Measurements from ENCODE around the gene TSPAN5.

Gene TSPAN5

GRCh38 chr4:98581126-98581525 lies 77.3 kb downstream of the TSPAN5 start:
- no peak for DNase-seq

DNA sequence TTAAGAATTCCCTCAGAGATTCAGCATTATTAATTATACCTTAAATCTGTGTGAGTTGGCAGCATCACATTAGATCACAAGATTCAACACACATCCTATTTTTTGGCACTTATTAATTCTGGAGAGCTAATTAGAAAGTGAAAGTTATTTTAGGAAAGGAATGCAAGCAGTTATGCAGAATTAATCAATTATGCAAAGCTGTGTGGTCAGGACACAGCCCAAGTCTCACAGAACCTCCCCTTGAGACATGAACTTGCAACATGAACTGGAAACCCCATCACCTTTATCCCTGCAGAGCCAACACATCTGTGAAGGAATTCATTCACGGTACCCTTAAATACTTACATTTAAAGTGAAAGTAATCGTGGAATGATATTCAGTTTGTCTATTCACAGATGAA lies 80.5 kb downstream of the TSPAN5 start:
- no peak for DNase-seq

- no peak for DNase-seq
These were observed 83.6 kb downstream of the TSPAN5 start for GRCh38 chr4:98574816-98575215.

- DNase-seq = no peak
These were observed 84.6 kb downstream of the TSPAN5 start for GRCh38 chr4:98573791-98574190.

DNA sequence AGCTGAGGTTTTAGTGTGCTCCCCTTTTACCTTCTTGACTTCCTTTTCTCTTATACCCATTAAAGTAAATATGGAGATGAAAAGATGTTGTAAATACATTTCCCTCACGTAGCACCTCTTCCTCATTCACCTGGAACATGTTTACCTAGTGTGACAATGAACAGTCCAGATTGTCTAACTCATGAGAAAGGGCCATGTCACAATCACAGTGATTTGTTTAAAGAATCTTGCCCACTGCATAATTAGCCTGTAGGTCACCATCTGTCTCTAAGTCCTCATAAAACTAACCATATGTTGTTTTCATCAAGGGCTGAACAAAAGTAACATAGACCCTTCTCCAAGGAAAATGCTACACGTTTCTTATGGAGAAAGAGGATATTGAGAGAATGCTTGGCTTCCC lies 85.7 kb downstream of the TSPAN5 start:
- no peak for DNase-seq

DNA sequence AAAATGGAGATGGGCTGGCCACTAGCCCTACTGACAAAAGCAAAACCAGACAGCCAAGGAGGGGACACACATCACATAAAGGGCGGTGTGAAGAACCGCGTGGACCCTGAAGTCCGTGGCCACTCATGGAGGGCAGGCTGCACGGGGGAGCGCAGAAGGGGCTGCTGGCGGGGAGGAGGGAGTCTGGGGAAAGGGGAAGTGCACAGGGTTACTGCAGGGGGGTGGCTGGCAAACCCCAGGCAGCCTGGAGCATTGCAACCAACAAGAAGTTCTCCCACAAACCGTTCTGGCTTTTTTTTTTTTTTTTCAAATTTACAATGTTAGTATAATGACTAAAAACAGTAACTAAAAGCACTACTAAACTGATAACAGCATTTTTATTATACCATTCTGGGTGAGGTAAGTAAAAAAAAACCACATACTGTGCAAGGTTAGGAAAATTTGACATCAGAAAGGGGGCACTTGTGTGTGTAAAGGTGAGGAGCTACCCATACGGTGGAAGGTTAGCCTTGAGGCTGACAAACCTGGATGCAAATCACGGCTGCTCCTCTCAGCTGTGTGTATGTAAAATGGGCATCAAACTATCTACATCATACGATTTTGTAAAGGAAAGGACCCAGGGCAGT lies 87.1 kb downstream of the TSPAN5 start:
- no peak for DNase-seq

GRCh38 chr4:98570151-98570797 lies 88.1 kb downstream of the TSPAN5 start:
- DNase-seq = no peak

GRCh38 chr4:98568941-98569663 lies 89.3 kb downstream of the TSPAN5 start:
- DNase-seq = no peak

DNA sequence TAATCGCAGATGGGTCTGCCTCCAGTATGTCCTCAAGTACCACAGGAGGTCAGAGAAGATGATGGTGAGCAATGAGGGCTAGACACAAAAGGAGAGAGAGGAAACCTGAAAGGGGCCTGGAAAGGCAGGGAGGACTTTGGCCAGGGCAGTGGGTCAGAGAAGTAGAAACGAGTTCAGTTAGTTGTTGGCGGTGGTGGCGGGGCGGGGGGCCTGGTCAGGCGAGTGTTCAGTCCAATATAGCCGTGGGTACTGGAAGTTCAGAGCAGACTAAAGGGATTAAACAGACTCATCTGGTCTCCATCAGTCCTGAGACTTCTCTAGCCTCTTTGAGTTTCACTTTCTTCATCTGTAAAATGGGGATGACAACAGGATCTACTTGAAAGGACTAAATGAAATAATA lies 90.8 kb downstream of the TSPAN5 start:
- no peak for DNase-seq

DNA sequence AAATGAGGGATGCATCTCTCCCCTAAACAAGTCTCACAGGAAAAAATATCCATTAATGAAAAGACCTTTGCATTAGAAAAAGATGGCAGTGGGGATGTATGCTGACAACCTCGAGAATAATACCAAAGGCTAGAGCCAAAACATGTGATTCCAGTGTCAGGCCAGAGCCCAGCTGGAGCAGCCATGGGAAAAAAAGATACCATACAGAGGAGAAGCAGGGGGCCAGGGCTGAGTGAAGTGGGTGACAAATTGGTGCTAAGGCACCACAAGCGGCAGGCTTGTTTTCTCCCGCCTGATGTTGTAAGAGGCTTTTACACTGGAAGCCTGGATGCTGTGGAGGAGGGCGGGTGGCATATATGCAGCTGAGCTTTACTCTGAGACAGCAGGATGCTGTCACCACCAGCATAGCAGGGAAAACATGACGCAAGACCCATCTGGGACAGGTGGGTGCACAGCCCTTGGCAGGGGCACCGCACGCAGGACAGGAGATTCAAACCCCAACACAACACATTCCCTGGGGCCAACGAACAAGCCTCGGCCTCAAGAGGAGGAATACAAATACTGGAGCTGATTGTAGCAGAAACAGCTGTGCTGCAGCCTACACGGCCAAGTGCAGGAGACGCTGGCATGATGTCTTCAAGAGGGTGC lies 91.9 kb downstream of the TSPAN5 start:
- no peak for DNase-seq

GRCh38 chr4:98565681-98566301 lies 92.6 kb downstream of the TSPAN5 start:
- DNase-seq = no peak

GRCh38 chr4:98564852-98565251 lies 93.6 kb downstream of the TSPAN5 start:
- DNase-seq = no peak

GRCh38 chr4:98560321-98560720 lies 98.1 kb downstream of the TSPAN5 start:
- DNase-seq = no peak

DNA sequence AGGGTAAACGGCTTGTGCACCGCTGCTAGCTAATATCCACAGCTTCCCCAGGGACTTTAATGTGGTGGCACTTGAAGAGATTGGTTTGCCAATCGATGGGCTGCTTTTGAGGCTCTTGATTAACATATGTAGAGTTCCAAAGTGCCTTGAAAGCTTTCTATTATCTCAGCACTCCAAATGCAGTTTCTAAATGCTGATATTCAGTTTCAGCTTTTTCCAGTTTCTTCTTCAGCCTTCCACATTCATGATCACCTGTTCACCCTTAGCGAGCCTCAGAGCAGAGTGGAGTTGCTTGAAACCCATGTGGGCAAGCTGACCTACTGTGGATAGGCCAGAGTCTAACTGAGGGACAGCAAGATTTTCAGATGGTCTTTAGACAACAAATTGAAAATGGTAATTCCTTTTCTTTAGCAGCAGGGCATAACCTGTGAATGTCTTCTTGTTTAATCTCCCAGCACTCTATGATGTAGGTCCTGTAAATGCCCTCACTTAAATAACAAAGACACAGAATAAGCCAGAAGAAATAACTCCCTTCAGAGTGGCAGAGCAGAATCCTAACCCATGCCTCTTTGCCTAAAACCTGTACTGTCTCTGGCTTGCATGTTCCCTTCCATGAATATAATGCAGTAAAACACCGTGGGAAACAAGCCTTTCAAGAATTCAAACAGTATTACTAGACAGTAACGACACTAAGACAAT lies 99.8 kb downstream of the TSPAN5 start:
- no peak for DNase-seq

GRCh38 chr4:98557194-98557892 lies 101.1 kb downstream of the TSPAN5 start:
- no peak for DNase-seq

DNA sequence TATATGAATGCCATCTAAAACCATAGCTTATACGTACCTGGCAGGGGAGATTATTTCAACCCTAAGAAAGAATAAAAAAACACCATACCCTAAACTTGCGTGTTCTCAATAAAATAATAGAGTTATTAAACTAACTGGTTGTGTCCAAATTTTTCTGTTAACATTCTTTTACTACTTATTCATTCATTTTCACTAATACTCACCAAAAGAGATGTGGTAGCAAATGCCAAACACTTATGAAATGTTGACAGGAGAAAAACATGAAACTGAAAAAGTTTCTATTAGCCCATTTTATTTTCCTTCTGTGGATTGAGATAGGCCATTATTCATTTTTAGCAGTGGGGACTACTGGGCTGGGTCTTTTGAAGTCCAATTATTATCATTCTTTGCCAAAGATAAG lies 102.0 kb downstream of the TSPAN5 start:
- no peak for DNase-seq

DNA sequence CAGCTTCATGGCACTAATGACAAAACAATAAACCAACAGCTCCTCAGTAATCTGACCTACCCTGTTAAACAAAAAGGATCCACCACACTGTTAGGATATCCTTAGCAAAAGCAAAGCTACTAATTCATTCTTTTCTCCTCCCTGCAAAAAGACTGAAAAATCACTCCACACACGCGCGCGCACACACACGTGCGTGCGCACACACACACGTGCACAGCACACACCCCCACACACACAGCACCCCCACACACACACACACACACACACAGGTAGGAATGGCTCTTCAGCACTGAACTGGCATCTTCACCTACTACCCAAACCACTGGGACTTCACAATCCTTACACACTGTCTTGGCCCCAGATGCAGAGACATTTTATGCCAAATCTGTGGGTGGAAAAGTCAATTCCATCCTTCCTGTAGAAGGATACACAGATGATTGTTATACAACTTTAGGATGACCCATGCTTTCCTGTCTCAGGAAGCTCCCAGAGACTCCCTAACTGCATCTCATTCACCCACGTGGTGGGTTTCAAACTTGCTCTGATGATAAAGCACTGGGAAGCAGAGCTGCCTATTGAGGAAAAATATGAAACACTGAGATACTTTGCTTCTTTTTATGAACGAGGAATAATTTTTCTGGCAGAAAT lies 102.5 kb downstream of the TSPAN5 start:
- no peak for DNase-seq

GRCh38 chr4:98546910-98547594 lies 111.4 kb downstream of the TSPAN5 start:
- DNase-seq = no peak

- no peak for DNase-seq
These were observed 113.5 kb downstream of the TSPAN5 start for GRCh38 chr4:98544818-98545414.

DNA sequence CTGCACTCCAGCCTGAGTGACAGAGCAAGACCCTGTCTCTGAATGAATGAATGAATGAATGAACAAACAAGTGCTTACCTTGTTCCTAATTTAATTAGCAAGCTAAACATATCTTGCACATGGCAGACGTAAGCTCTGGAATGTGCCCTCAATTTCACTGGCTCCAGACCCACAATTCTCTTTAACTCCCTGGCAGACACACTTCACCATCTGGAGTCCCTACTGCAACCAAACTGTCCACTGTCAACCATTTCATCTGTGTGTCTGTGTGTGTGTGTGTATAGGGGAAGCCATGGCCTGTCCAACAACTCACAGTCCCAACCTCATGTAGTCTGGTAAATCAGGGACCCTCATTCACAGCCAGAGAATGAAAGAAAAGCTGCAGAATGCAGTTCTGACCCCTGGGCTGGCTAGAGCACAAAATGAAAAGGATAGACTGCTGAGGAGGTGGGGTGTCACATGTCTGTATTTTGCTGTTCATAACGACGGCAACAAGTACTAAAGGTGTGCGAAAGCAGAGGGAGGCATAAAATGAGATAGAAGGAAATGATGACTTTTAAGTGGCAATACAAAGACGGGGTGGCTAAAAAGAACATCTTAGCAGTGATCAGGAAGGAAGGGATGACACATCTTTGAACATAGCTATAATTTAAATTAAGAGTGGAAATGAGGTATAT lies 114.1 kb downstream of the TSPAN5 start:
- DNase-seq = no peak
